LNCaP clone FGC (cell line): ENCODE measurements around the gene OXLD1.

Experiments used
- DNase-seq: peaks from one replicate; pipeline ENCODE4 v3.0.0-alpha.2; 2011; ENCODE audit warnings: low read depth
- H3K4me3 ChIP-seq: 2 replicates; pipeline ENCODE4 v1.5.1; 2011; ENCODE audit warnings: mild to moderate bottlenecking, low read depth, low read length, control low read depth
- TF ChIP-seq, protein P1 (sequence below): IDR thresholded peaks from 2 replicates; pipeline ENCODE4 v1.5.1; 2012; ENCODE audit warnings: mild to moderate bottlenecking; ENCODE audit not compliant: control insufficient read depth, insufficient read depth; ENCODE audit errors: extremely low read depth

Gene OXLD1

DNA sequence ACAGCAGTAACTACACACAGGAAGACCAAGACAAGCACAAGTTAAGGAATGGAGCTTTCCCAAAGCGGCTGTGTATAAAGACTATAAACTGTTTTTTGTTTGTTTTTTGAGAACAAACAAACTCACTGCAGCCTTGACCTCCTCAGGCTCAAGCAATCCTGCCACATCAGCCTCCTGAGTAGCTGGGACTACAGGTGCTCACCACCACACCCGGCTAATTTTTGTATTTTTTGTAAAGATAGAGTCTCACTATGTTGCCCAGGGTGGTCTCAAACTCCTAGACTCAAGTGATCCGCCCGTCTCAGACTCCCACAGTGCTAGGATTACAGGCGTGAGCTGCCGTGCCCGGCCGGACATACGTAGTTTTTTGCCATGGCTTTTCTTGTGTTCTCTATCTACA lies 6.0 kb downstream of the OXLD1 start:
- H3K4me3 ChIP-seq = no peak overlapping the region
- no peak for DNase-seq
- TF ChIP-seq, protein P1, sequence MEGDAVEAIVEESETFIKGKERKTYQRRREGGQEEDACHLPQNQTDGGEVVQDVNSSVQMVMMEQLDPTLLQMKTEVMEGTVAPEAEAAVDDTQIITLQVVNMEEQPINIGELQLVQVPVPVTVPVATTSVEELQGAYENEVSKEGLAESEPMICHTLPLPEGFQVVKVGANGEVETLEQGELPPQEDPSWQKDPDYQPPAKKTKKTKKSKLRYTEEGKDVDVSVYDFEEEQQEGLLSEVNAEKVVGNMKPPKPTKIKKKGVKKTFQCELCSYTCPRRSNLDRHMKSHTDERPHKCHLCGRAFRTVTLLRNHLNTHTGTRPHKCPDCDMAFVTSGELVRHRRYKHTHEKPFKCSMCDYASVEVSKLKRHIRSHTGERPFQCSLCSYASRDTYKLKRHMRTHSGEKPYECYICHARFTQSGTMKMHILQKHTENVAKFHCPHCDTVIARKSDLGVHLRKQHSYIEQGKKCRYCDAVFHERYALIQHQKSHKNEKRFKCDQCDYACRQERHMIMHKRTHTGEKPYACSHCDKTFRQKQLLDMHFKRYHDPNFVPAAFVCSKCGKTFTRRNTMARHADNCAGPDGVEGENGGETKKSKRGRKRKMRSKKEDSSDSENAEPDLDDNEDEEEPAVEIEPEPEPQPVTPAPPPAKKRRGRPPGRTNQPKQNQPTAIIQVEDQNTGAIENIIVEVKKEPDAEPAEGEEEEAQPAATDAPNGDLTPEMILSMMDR = no peak

DNA sequence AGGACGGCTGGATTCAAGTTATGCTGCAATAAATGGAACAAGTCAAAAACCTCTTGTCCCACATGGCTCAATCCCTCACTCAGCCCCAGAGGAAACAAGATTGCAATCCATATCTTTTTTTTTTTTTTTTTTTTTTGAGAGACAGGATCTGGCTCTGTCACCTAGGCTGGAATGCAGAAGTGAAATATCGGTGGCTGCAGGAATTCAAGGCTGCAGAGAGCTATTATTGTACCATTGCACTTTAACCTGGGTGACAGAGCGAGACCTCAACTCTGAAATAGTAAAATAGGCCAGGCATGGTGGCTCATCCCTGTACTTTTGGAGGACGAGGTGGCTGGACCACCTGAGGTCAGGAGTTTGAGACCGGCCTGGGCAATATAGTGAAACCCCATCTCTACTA lies 7.4 kb downstream of the OXLD1 start:
- TF ChIP-seq, protein P1 = no peak
- no peak overlapping the region for H3K4me3 ChIP-seq
- no peak for DNase-seq

DNA sequence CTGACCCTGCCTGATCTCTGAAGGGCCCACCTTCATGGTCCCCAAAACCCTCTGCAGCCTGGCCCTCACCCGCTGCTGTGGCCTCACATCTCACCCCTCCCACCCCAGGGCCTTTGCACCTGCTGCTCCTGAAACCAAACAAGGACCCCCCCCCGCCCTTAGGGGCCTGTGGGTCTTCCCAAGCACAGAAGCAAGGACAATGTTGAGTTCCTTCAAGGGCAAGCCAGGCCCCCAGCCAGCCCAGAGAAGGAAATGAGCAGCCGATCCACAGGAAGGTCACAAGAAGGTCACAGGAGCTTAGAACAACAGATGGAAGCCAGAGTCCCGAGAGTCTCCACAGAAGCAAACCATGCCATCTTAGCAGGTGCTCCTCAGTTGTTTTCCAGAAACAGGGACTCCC lies 9.6 kb downstream of the OXLD1 start:
- TF ChIP-seq, protein P1 = no peak

DNA sequence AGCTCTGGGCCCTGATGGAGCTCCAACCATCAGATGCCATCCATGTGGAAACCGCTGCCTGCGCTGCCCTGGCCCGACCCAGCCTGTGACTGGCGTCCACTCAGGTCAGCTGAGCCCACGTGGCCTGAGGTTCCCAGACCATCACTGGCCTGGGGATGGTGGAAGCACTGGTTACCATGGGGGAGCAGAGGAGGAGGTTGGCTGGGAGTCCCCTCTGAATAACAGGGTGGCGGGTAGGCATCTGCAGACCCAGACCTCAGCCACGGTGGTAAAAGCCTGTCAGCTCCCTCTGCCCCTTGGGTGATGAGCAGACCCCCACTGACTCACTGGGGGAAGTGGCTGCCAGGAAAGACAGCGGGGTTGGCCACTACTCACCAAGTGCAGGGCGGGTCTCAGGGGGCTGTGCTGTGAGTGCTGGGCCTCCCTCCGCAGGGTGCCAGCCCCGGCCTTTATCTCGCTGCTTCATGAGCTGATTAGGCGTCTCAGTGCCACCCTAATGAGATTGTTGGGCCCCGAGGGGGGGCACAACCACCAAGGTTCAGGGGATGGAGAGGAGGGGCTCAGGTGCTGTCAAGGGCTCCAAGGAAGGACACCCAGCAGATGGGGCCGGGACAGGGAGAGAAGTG lies 10.2 kb downstream of the OXLD1 start, which contains the start of gene PDE6G:
TSS of gene PDE6G (minus strand) at position 425 of the 626 bp plus-strand sequence. CDS start 3,237 bp downstream, outside the sequence.
- DNase-seq = no peak
- TF ChIP-seq, protein P1 = no peak
- no peak within 1 kb of the TSS for H3K4me3 ChIP-seq

More for the DNA sequence above, 9.6 kb downstream of the OXLD1 start:
- no peak overlapping the region for H3K4me3 ChIP-seq
- DNase-seq = no peak

DNA sequence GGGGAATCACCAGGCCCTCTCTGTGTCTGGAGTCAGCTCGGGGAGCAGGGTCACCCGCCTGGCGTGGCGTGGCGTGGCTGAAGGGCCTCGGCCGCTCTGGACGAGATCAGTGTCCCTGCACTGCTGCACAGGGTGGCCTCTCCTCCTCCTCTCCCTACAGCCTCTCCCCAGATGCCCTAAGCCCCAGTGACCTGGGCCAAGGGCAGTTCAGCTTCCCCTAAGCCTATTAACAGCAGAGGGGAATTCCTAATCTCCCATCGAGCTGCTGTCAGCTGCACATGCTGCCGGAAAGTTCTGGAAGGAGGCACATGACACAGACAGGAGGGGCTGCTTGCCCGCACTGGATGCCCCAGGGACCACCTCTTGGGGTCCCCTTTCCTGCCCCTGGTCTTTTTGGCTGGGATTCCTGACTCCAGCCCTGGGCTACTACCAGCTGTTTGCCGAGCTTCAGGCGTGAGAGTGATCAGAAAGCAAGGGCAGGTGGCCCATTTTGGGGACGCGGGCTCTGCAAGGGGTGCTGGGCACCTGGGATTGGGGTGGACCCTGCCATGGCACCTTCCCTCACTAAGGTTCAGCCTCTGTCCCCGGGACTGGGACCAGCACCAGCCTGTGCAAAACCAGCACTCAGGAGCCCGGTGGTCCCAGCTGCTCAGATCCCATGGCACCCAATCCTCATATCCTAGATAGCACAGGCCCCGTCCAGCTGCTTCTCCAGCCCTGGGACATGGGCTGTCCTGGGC lies 10.9 kb downstream of the OXLD1 start:
- DNase-seq = no peak
- H3K4me3 ChIP-seq = no peak overlapping the region
- TF ChIP-seq, protein P1 = no peak

DNA sequence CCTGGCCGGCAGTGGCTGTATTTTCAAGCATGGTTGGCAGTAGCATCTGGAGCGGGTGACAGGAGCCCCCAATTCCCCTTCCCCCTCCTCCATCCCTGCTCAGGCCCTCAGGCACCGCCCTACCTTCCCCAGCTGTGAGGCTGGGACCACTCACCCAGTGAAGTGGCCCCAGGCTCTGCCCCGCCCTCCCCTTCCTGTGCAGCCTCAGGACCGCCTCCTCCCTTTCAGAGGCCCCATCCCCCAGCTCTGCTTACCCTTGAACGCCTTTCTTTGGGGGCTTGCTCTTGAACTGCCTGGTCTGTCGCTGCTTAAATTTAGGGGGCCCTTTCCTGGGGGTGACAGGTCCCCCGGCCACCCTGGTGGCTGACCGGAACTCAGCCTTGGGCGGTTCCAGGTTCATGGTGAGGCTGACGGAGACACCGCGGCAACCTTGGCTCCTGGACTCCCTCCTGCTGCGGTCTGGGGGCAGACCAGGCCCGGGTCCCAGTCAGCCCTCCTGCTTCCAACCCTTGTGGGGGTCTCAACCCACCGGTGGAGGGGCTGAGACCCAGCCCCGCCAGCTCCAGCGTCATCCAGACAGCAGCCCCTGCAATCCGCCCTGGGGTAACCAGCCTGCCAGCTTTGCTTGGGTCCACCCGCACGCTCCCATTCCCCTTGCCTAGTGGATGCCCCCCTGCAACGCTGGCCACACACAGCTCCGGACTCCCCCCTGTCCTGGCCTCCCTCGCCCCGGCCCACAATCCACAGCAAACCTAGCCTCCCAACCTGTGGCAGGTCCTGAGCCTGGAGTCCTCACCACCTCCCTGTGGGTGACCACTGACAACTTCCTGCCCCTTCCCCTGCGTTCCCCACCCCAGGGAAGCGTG lies 13.3 kb downstream of the OXLD1 start:
- no peak for DNase-seq
- no peak overlapping the region for H3K4me3 ChIP-seq
- TF ChIP-seq, protein P1 = no peak
